Adrenal gland (tissue), 5 donors: Measurements from ENCODE around the gene LGR5.

Experiments used
- CTCF ChIP-seq, 6 experiments: fragments of 450-650 bp in 4 of 6; fragments of 200-600 bp in 2 of 6; sonication (generic) in 1 of 6; IDR thresholded peaks; 1 replicate in 5 of 6; 2 replicates in 1 of 6; pipeline versions ENCODE4 v1.5.1 to v1.8.0; 2016 to 2021; ENCODE audit warnings: antibody characterized with exemption in 6 of 6, mild to moderate bottlenecking in 2 of 6, moderate library complexity in 1 of 6
- POLR2A ChIP-seq, 2 donors: fragments of 450-650 bp; IDR thresholded peaks; one replicate each; pipeline ENCODE4 v1.6.1; 2017; ENCODE audit warnings: antibody characterized with exemption in 2 of 2, mild to moderate bottlenecking in 2 of 2, moderate library complexity in 1 of 2
- donor health status: DM: no; HTN: no; CAD: no.

GRCh38 chr12:71541583-71541982 is 102.0 kb downstream of the LGR5 start:
- no peak for TF ChIP-seq CTCF (IDR thresholded peaks at IDR 0.05)
- no peak for TF ChIP-seq POLR2A (IDR thresholded peaks at IDR 0.05)
